Erythroblast (primary cell): ENCODE data around the gene BTNL9.

Source experiments
- GATA1 ChIP-seq: IDR thresholded peaks from 2 replicates; pipeline ENCODE4 v1.6.1; 2011; ENCODE audit warnings: low read depth, mild to moderate bottlenecking, control low read depth, low read length, moderate library complexity
- POLR2A ChIP-seq: IDR thresholded peaks from 2 replicates; pipeline ENCODE4 v1.6.1; 2011; ENCODE audit warnings: mild to moderate bottlenecking, low read length

GRCh38 chr5:181060924-181061323 is 20.9 kb downstream of the BTNL9 start:
- TF ChIP-seq POLR2A, result no peak
- no peak for TF ChIP-seq GATA1
